T-cell (primary cell): ENCODE measurements around the gene NDUFA13. TPM values are rescaled to one million over a fixed set of nuclear protein-coding genes. Genes with fewer than 3 reads are reported as not detected.

ENCODE experiments used
- ATAC-seq, 4 experiments: fragments of 200-7000 bp in 3 of 4; fragments of 150-1000 bp in 1 of 4; cut with Tn5 transposase; replicated peaks in 1 of 4; 1 replicate in 3 of 4; 2 replicates in 1 of 4; pipeline ENCODE4 v1.10.0; 2021; ENCODE audit warnings: moderate library complexity in 3 of 4, mild to moderate bottlenecking in 2 of 4, moderate number of reproducible peaks in 1 of 4
- CTCF ChIA-PET, 2 donors: fragments of 300-600 bp; sonication (Branson Sonifier 250); formaldehyde crosslinking; loops; one replicate each; lab custom pipeline; 2022; ENCODE audit warnings: antibody characterized with exemption in 2 of 2; lab: Charles Lee
- POLR2A ChIA-PET, 2 donors: fragments of 300-600 bp; sonication (Branson Sonifier 250); formaldehyde crosslinking; loops; one replicate each; lab custom pipeline; 2022; ENCODE audit warnings: antibody characterized with exemption in 2 of 2; lab: Charles Lee
- DNase-seq, 35 experiments: peaks; one replicate each; pipeline versions ENCODE4 v3.0.0 to v3.0.0-alpha.2; 2013 to 2023
- H3K27ac ChIP-seq: one replicate; pipeline ENCODE4 v1.5.1; 2013; ENCODE audit warnings: low read length
- H3K27me3 ChIP-seq, 2 experiments: replicated peaks in 1 of 2; 1 replicate in 1 of 2; 2 replicates in 1 of 2; pipeline versions ENCODE4 v1.6.1 to v1.7.0; 2013; ENCODE audit warnings: low read length in 1 of 2, mixed read lengths in 1 of 2; ENCODE audit not compliant: control insufficient read depth in 2 of 2, insufficient read depth in 2 of 2; ENCODE audit errors: extremely low read depth in 1 of 2
- H3K36me3 ChIP-seq, 2 donors: 1 replicate in 1 of 2; 2 replicates in 1 of 2; pipeline versions ENCODE4 v1.6.1 to v1.7.0; 2013; ENCODE audit warnings: low read length in 1 of 2; ENCODE audit not compliant: control insufficient read depth in 2 of 2, insufficient read depth in 1 of 2; ENCODE audit errors: extremely low read depth in 1 of 2
- H3K4me1 ChIP-seq, 2 experiments: 1 replicate in 1 of 2; 2 replicates in 1 of 2; pipeline versions ENCODE4 v1.6.1 to v1.7.0; 2013; ENCODE audit warnings: low read length in 2 of 2, mixed read lengths in 1 of 2; ENCODE audit not compliant: insufficient read depth in 2 of 2, control insufficient read depth in 1 of 2; ENCODE audit errors: extremely low read depth in 1 of 2
- H3K4me3 ChIP-seq, 2 donors: 1 replicate in 1 of 2; 2 replicates in 1 of 2; pipeline versions ENCODE4 v1.5.1 to v1.7.0; 2013; ENCODE audit warnings: mild to moderate bottlenecking in 2 of 2, low read length in 1 of 2, moderate library complexity in 1 of 2; ENCODE audit not compliant: control insufficient read depth in 1 of 2; ENCODE audit errors: extremely low read depth in 1 of 2
- H3K9me3 ChIP-seq: 2 replicates; pipeline ENCODE4 v1.7.0; 2013
- H3K27ac Mint-ChIP-seq, 2 donors: one replicate each; pipeline ENCODE4 v1.8.0; 2020 to 2021; ENCODE audit warnings: mild to moderate bottlenecking in 2 of 2, mixed read lengths in 2 of 2
- H3K27me3 Mint-ChIP-seq, 2 donors: one replicate each; pipeline ENCODE4 v1.8.0; 2021 to 2022; ENCODE audit warnings: mixed read lengths in 2 of 2
- H3K36me3 Mint-ChIP-seq: one replicate; pipeline ENCODE4 v1.8.0; 2021; ENCODE audit warnings: mixed read lengths
- H3K4me1 Mint-ChIP-seq, 3 donors: one replicate each; pipeline ENCODE4 v1.8.0; 2020 to 2022; ENCODE audit warnings: mixed read lengths in 3 of 3, mild to moderate bottlenecking in 1 of 3
- H3K4me3 Mint-ChIP-seq, 3 donors: one replicate each; pipeline ENCODE4 v1.8.0; 2020 to 2022; ENCODE audit warnings: mild to moderate bottlenecking in 3 of 3, mixed read lengths in 3 of 3, moderate library complexity in 3 of 3
- H3K9me3 Mint-ChIP-seq, 3 donors: one replicate each; pipeline ENCODE4 v1.8.0; 2020 to 2022; ENCODE audit warnings: mixed read lengths in 3 of 3
- WGBS: methylation state at CpG from one replicate; pipeline ENCODE4 v1.1.5; 2013; ENCODE audit warnings: missing lambda C conversion rate; ENCODE audit not compliant: insufficient coverage; 5-methylcytosine and 5-hydroxymethylcytosine counted together
- total RNA-seq, 35 experiments: library from RNA in 6 of 35; stranded (reverse) in 6 of 35; fragments of 120-200 nt in 1 of 35; gene quantifications; one replicate each; pipeline versions ENCODE4 v1.2.1 to v1.2.4 and lab custom pipeline; 2013 to 2026

The NDUFA13 gene
- total RNA-seq, 5 donors from 2014 or later (not counting 1 experiment from before 2014, with no cell fraction given) = 188 to 235 (median 233) TPM

DNA sequence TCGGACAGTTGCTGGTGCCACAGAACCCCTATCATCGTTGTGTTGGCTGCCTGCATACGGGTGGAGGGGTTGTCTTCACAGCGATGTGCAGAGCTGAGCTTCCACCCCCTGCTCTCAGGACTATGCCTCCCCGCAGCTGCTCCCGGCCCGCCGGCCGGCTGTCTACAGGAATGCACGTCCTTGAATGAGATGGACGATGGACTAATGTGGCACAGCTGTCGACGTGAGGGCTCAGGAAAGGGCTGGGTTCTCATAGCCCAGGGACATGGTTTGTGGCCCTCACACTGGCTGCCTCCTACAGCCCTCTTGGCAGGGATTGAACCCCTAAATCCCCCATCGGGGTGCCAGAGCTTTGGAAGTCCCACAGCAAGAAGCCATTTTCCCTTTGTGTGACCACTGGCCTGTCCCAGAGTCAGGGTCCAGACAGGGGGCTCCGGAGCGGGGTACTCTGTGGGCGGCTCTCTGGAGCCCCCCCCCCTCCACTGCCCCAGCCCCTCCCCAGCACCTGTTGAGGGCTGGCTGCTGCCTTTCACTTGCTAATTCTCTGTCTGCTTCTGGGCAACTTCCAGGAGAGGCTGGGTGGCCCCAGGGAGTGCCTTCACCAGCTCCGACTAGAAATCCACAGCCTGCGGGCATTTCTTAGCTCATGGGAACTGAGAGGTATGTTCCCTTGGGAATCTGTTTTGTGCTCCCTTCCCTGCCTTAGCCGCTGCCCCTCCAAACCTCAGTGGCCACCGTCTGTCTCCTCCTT is 40.8 kb upstream of the NDUFA13 start:
- H3K4me1 Mint-ChIP-seq = peaks cover 73 to 92% (median 89%) of the 10 kb centered on the region in 3 donors
- Histone ChIP-seq H3K36me3 (peaks cover 20 to 34% of the 10 kb centered on the region in 2 donors), H3K27ac (peak overlapping the region; percentile 63), H3K27me3 (no peaks in the 10 kb centered on the region), H3K9me3 (no peaks in the 10 kb centered on the region), H3K4me1 (peaks cover 5 to 73% of the 10 kb centered on the region in 2 experiments), H3K4me3 (no peak overlapping the region)
- CTCF ChIA-PET = no interaction called here
- H3K4me3 Mint-ChIP-seq = no peak overlapping the region
- ATAC-seq = no peak
- no peaks in the 10 kb centered on the region for H3K27me3 Mint-ChIP-seq
- no peak for DNase-seq
- POLR2A ChIA-PET = no interaction called here
- no peaks in the 10 kb centered on the region for H3K9me3 Mint-ChIP-seq
- peaks cover 25% of the 10 kb centered on the region for H3K36me3 Mint-ChIP-seq
- peak overlapping the region; percentile 84 to 94 for H3K27ac Mint-ChIP-seq
- 96% methylated on average over 16 of the region's 21 CpGs for WGBS

DNA sequence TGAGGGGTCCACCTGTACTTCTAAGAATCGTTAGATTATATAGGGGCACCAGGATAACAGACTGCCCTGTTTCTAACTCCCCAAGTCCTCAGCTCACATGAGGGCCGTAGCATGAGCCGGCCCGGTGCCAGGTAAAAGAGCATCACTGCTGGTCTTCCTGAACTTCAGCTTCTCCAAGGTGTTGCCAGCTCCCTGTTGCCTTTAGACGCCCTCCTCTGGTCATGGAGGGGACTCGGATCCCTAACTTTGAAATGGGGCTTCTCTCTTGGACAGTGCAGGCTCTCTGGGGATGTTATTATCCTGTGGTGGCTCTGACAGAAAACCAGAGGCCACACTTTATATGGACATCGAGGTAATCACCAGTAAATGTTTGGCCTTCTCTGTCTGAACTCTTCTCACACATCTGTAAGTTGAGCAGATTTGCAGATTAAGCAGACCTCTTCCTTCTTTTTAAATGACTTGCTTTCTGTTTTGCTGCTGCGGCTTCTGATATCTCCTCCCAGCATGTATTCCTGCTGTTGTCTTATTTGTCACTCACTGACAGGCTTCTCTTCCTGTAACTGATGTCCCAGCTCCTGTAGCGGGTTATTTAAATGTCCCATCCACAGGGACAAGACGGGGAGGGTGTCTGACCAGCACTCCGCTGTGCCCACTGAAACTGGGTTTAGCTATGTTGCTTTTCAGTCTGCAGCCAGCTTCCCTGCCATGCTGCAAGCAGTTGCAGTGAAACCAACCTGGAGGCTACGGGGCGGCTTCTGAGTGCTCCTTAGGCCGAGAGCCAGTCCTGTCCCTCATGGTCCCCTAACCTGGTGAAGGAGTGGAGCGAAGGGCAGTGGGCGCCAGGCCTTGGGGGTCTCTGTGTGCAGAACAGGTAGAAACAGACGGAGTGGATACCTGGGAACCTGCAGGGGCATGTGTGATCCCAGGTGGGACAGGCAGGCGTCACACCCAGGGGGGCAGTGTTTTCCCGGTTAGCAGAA is 39.9 kb upstream of the NDUFA13 start:
- Mint-ChIP-seq H3K4me1 (peaks cover 73 to 92% (median 89%) of the 10 kb centered on the region in 3 donors), H3K27ac (peak overlapping the region; percentile 84 to 91), H3K27me3 (no peaks in the 10 kb centered on the region), H3K4me3 (peak overlapping the region; percentile 7 to 57 (median 35)), H3K36me3 (peaks cover 20% of the 10 kb centered on the region), H3K9me3 (no peaks in the 10 kb centered on the region)
- CTCF ChIA-PET = no interaction called here
- peaks cover 5 to 79% of the 10 kb centered on the region in 2 experiments for H3K4me1 ChIP-seq
- DNase-seq (no peak), ATAC-seq (peak in 1 of 4 experiments; percentile 12)
- H3K9me3 ChIP-seq = no peaks in the 10 kb centered on the region
- H3K27me3 ChIP-seq = no peaks in the 10 kb centered on the region
- POLR2A ChIA-PET = no interaction called here
- peaks cover 25 to 44% of the 10 kb centered on the region in 2 donors for H3K36me3 ChIP-seq
- 86% methylated on average over 16 of the region's 19 CpGs for WGBS
- H3K4me3 ChIP-seq = no peak overlapping the region
- no peak overlapping the region for H3K27ac ChIP-seq

DNA sequence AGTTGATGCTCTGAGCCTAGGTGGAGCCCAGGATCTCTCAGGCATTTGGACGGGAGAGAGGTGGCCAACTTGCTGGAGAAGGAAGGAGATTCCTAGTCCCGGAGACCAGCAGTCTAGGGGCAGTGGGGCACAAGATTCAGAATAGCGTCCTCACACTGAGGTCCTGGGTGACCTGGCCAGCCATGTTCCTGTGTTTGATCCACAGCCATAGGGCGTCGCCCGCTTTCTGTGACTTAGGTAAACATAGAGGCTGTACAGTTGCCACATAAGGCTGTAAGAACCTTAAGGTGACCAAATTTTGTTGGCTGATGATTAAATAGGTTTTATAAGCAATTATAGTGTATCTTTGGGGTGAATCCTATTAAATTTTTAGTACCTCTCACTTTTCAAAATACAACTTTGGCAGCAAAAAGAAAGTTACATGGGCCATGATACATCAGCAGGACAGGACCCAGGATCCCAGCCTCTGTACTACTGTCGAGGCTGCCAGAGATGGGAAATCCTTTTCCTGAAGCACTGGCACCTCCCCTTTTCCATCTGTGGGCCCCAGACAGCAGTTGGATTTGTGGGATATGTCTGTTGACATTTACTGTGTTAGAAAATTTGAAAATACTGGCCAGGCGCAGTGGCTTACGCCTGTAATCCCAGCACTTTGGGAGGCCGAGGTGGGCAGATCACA is 38.2 kb upstream of the NDUFA13 start:
- Histone ChIP-seq H3K36me3 (peaks cover 25 to 47% of the 10 kb centered on the region in 2 donors), H3K9me3 (no peaks in the 10 kb centered on the region), H3K27ac (no peak overlapping the region), H3K4me1 (peaks cover 4 to 77% of the 10 kb centered on the region in 2 experiments), H3K4me3 (no peak overlapping the region), H3K27me3 (no peaks in the 10 kb centered on the region)
- Mint-ChIP-seq H3K4me3 (no peak overlapping the region), H3K27ac (peak overlapping the region; percentile 80 to 82), H3K4me1 (peaks cover 60 to 83% (median 80%) of the 10 kb centered on the region in 3 donors), H3K27me3 (no peaks in the 10 kb centered on the region), H3K9me3 (no peaks in the 10 kb centered on the region), H3K36me3 (peaks cover 17% of the 10 kb centered on the region)
- 97% methylated on average over 5 of the region's 10 CpGs for WGBS
- no peak for DNase-seq
- ChIA-PET CTCF (no interaction called here), POLR2A (no interaction called here)
- no peak for ATAC-seq

DNA sequence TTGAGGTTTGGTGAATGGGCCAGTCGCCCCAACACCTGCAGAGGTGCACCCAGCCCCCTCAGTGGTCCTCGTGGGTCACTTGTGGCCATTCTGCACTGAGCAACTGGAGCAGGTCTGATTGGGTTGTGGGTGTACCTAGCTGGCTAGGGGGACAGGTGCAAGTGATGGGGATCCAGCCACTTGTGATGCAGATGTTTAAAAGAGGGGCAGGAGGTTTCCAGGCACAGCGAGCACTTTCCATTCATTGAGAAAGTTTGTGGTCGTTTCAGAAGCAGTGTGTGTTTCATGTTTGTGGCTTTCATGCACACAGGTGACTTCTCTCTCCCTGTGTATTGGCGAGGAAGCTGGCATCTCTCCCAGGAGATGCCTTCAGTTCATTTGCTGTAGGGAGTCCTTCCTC is 35.3 kb upstream of the NDUFA13 start:
- DNase-seq = no peak
- ChIA-PET CTCF (interaction anchor here in 1 of 2 donors (0.5 kb wide), 1 partner anchor 153 kb away, joined by 3 read pairs; no protein-coding TSS in a partner anchor), POLR2A (interaction anchor here in 1 of 2 donors (0.7 kb wide), 1 partner anchor 92 kb away, joined by 3 read pairs; no protein-coding TSS in a partner anchor)
- no peaks in the 10 kb centered on the region for H3K9me3 Mint-ChIP-seq
- no peaks in the 10 kb centered on the region for H3K27me3 ChIP-seq
- no peak overlapping the region for H3K4me3 Mint-ChIP-seq
- H3K4me1 Mint-ChIP-seq = peaks cover 58 to 74% (median 73%) of the 10 kb centered on the region in 3 donors
- no peak overlapping the region for H3K4me3 ChIP-seq
- H3K36me3 Mint-ChIP-seq = peaks cover 9% of the 10 kb centered on the region
- no peaks in the 10 kb centered on the region for H3K27me3 Mint-ChIP-seq
- peak overlapping the region; percentile 35 for H3K27ac ChIP-seq
- 67% methylated on average over 3 of the region's 5 CpGs for WGBS
- H3K9me3 ChIP-seq = no peaks in the 10 kb centered on the region
- ATAC-seq = peak in 1 of 4 experiments; percentile 21
- peak overlapping the region; percentile 65 to 84 for H3K27ac Mint-ChIP-seq
- peaks cover 5 to 65% of the 10 kb centered on the region in 2 experiments for H3K4me1 ChIP-seq
- peaks cover 22 to 38% of the 10 kb centered on the region in 2 donors for H3K36me3 ChIP-seq

DNA sequence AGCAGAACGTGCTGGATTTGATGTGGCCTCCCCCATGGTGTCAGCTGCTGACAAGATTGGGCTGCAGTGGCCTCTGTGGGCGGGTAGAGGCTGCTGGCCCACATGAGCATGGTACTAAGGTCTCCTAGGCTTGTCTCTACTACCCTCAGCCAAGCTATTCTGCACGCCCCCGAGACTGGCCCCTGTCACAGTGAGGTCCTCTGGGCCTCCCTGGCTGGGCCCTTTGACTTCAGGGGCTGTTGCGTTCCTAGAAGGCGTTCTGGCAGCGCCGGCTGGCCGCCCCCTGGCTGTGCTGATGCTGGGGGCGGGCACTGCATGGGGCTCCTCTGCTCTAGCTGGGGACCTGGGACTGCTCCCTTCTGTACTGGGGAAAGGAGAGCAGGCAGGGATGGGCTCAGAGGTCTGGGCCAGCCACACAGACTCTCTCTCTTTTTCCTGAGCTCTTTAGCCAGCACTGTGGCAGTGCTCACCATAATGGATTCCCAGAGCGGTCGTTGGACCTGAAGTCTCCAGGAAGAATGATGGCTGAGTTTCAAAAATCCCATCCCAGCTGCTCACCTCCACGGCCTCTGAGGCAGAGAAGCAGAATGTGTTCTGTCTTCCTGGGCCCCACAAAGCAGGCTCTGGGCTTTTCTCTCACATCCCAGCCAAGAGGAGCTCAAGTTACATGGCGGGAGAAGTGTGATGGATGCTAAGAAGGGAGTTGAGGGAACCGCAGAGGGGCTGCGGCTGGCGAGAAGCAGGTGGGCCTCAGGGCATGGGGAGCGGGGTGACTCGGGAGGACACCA is 33.0 kb upstream of the NDUFA13 start:
- Mint-ChIP-seq H3K27ac (peak overlapping the region; percentile 45 to 72), H3K36me3 (peaks cover 8% of the 10 kb centered on the region), H3K4me1 (peaks cover 55 to 70% (median 69%) of the 10 kb centered on the region in 3 donors), H3K27me3 (no peaks in the 10 kb centered on the region), H3K9me3 (no peaks in the 10 kb centered on the region), H3K4me3 (no peak overlapping the region)
- Histone ChIP-seq H3K9me3 (no peaks in the 10 kb centered on the region), H3K27me3 (no peaks in the 10 kb centered on the region), H3K4me1 (peaks cover 10 to 66% of the 10 kb centered on the region in 2 experiments), H3K4me3 (no peak overlapping the region), H3K27ac (no peak overlapping the region), H3K36me3 (peaks cover 10 to 39% of the 10 kb centered on the region in 2 donors)
- ATAC-seq = no peak
- ChIA-PET CTCF (no interaction called here), POLR2A (interaction anchor here in 1 of 2 donors (0.5 kb wide), 1 partner anchor 307 kb away, joined by 11 read pairs; no protein-coding TSS in a partner anchor)
- WGBS = 97% methylated on average over 14 of the region's 19 CpGs
- no peak for DNase-seq
